A549 treated with AZD9567 at 1 μM for 4 hours (cell line): Measurements from ENCODE around the gene XKR8. TPM values are rescaled to one million over a fixed set of nuclear protein-coding genes. Genes with fewer than 3 reads are reported as not detected.

ENCODE experiments used
- total RNA-seq: library from RNA; stranded (reverse); fragments of 200-300 nt; extraction: Qiagen RNA extraction; gene quantifications from 5 replicates; pipeline ENCODE4 v1.2.3, GENCODE V29; 2022; ENCODE audit not compliant: insufficient read depth

Gene XKR8
- 3.1 to 5.7 TPM (median 4.3 TPM) in 5 replicates for total RNA-seq

GRCh38 chr1:27959792-27960603 lies at the start of gene XKR8:
XKR8 (plus strand) TSS chr1:27959973; CDS start chr1:27960070, 97 bp downstream.

GRCh38 chr1:27934818-27935549 lies 24.8 kb upstream of the XKR8 start, which contains the start of gene SMPDL3B:
SMPDL3B (plus strand) TSS chr1:27935000; CDS start chr1:27935184, 184 bp downstream.

Other genes with a start within 250 kb of the XKR8 start
- gene FAM76A, start 234.0 kb upstream of the XKR8 start, total RNA-seq: 6.5 to 9.3 TPM (median 6.8 TPM) in 5 replicates
- gene STX12, start 186.8 kb upstream of the XKR8 start, total RNA-seq: 9.2 to 15.8 TPM (median 10.2 TPM) in 5 replicates
- 34.6 to 45.3 TPM (median 36.8 TPM) in 5 replicates for gene PPP1R8, start 129.2 kb upstream of the XKR8 start, total RNA-seq
- 0.55 to 1.2 TPM (median 1.0 TPM) in 4 of 5 replicates, not detected in the other for gene THEMIS2, start 87.4 kb upstream of the XKR8 start, total RNA-seq
- 36.0 to 52.5 TPM (median 39.4 TPM) in 5 replicates for gene RPA2, start 45.4 kb upstream of the XKR8 start, total RNA-seq
- gene SMPDL3B, start 25.0 kb upstream of the XKR8 start, total RNA-seq: 1.0 to 1.4 TPM (median 1.3 TPM) in 4 of 5 replicates, not detected in the other
- gene EYA3, start 128.6 kb downstream of the XKR8 start, total RNA-seq: 4.9 to 6.2 TPM (median 6.1 TPM) in 5 replicates
- gene PTAFR, start 216.7 kb downstream of the XKR8 start, total RNA-seq: 0.13 to 0.15 TPM (median 0.13 TPM) in 4 of 5 replicates, not detected in the other